Liver (tissue), 9 donors: ENCODE measurements around the gene CCM2L. TPM values are rescaled to one million over a fixed set of nuclear protein-coding genes. Genes with fewer than 3 reads are reported as not detected.
A peak's percentile ranks its signal among the peaks of the same experiment; 100 is the strongest.

Experiments used
- DNase-seq: peaks from one replicate; pipeline ENCODE4 v3.0.0-alpha.2; 2017; ENCODE audit warnings: low spot score
- H3K27ac ChIP-seq, 2 donors: one replicate each; pipeline ENCODE4 v1.7.0; 2013; ENCODE audit warnings: inconsistent platforms in 2 of 2, low read length in 2 of 2, control low read depth in 1 of 2, low read depth in 1 of 2, mild to moderate bottlenecking in 1 of 2
- H3K27me3 ChIP-seq, 4 donors: one replicate each; pipeline versions ENCODE4 v1.6.1 to v1.7.0; 2013; ENCODE audit warnings: low read length in 3 of 4, inconsistent platforms in 1 of 4, mild to moderate bottlenecking in 1 of 4, moderate library complexity in 1 of 4; ENCODE audit not compliant: control insufficient read depth in 4 of 4, insufficient read depth in 4 of 4
- H3K36me3 ChIP-seq, 4 donors: one replicate each; pipeline versions ENCODE4 v1.6.1 to v1.7.0; 2013; ENCODE audit warnings: low read length in 3 of 4, mild to moderate bottlenecking in 3 of 4, low read depth in 1 of 4, moderate library complexity in 1 of 4; ENCODE audit not compliant: control insufficient read depth in 4 of 4, insufficient read depth in 3 of 4
- H3K4me1 ChIP-seq, 4 donors: one replicate each; pipeline versions ENCODE4 v1.6.1 to v1.7.0; 2013; ENCODE audit warnings: low read length in 3 of 4, mild to moderate bottlenecking in 3 of 4, moderate library complexity in 1 of 4; ENCODE audit not compliant: control insufficient read depth in 4 of 4, insufficient read depth in 4 of 4
- H3K4me3 ChIP-seq, 3 donors: one replicate each; pipeline versions ENCODE4 v1.6.1 to v1.7.0; 2013; ENCODE audit warnings: low read length in 3 of 3, control low read depth in 1 of 3, low read depth in 1 of 3, mild to moderate bottlenecking in 1 of 3
- H3K9ac ChIP-seq, 2 donors: one replicate each; pipeline ENCODE4 v1.7.0; 2013; ENCODE audit warnings: low read length in 2 of 2, mild to moderate bottlenecking in 2 of 2, moderate library complexity in 2 of 2, control low read depth in 1 of 2, low read depth in 1 of 2
- H3K9me3 ChIP-seq, 4 donors: one replicate each; pipeline versions ENCODE4 v1.6.1 to v1.7.0; 2013; ENCODE audit warnings: low read length in 3 of 4; ENCODE audit not compliant: control insufficient read depth in 4 of 4
- CTCF ChIP-seq: fragments of 150-350 bp; IDR thresholded peaks from 2 replicates; pipeline ENCODE4 v1.5.1; 2017; ENCODE audit warnings: improper control_type of control experiment, low read depth, low read length; ENCODE audit not compliant: missing input control
- EGR1 ChIP-seq, 2 donors: IDR thresholded peaks; 2 replicates each; pipeline ENCODE4 v1.6.1; 2016 to 2018; ENCODE audit warnings: antibody characterized with exemption in 2 of 2, low read depth in 2 of 2
- FOXA2 ChIP-seq: IDR thresholded peaks from 2 replicates; pipeline ENCODE4 v1.6.1; 2016; ENCODE audit warnings: antibody characterized with exemption
- HNF4G ChIP-seq: IDR thresholded peaks from 2 replicates; pipeline ENCODE4 v1.6.1; 2016; ENCODE audit warnings: antibody characterized with exemption
- JUND ChIP-seq, 2 donors: IDR thresholded peaks; 2 replicates each; pipeline ENCODE4 v1.6.1; 2016; ENCODE audit warnings: antibody characterized with exemption in 2 of 2
- REST ChIP-seq: IDR thresholded peaks from 2 replicates; pipeline ENCODE4 v1.6.1; 2016; ENCODE audit warnings: antibody characterized with exemption, mild to moderate bottlenecking
- SP1 ChIP-seq: IDR thresholded peaks from 2 replicates; pipeline ENCODE4 v1.6.1; 2018; ENCODE audit warnings: antibody characterized with exemption, mild to moderate bottlenecking
- WGBS: extraction: QIAGEN DNeasy Blood & Tissue Kit; methylation state at CpG from one replicate; pipeline ENCODE4 v1.1.7; 2013; 5-methylcytosine and 5-hydroxymethylcytosine counted together
- polyA plus RNA-seq, 2 donors: library from polyadenylated mRNA; stranded (reverse) in 1 of 2; unstranded in 1 of 2; fragments of 200-250 nt in 1 of 2; fragments of >200 nt in 1 of 2; fragmentation: Nextera tagmentation in 1 of 2; extraction: Ambion mirVana in 1 of 2; gene quantifications; one replicate each; pipeline versions ENCODE4 v1.2.1 to v1.2.3, GENCODE V29; 2013 to 2015
- total RNA-seq, 2 donors: library from RNA; depleted of rRNA; stranded (reverse); fragments of >200 nt; gene quantifications; one replicate each; pipeline ENCODE4 v1.2.3, GENCODE V29; 2014
- TF ChIP-seq, protein P1 (sequence below): IDR thresholded peaks from 2 replicates; pipeline ENCODE4 v1.6.1; 2016; ENCODE audit warnings: antibody characterized with exemption
- donor health status: healthy.
- donor health status: healthy.
- donor health status: healthy.
- donor health status: healthy.
- donor health status: healthy.

CCM2L gene
- total and polyA plus RNA-seq, 4 donors, result 0.31 to 2.1 (median 1.2) TPM

- H3K27me3 ChIP-seq, result peaks cover 0 to 2% (median 0%) of the 10 kb centered on the region in 4 donors
Measured at GRCh38 chr20:32013326-32013725, 3.1 kb downstream of the CCM2L start.

GRCh38 chr20:32017711-32018251 lies 7.5 kb downstream of the CCM2L start:
- Histone ChIP-seq H3K27ac (no peak overlapping the region), H3K9ac (no peak overlapping the region), H3K4me1 (peaks cover 0 to 8% (median 4%) of the 10 kb centered on the region in 4 donors), H3K27me3 (peaks cover 0 to 11% (median under 1%) of the 10 kb centered on the region in 4 donors), H3K9me3 (no peaks in the 10 kb centered on the region), H3K4me3 (no peak overlapping the region), H3K36me3 (no peaks in the 10 kb centered on the region)
- no peak for DNase-seq
- WGBS, result 16% methylated on average over 26 of the region's 35 CpGs
- no peak for TF ChIP-seq REST
- TF ChIP-seq HNF4G, result no peak
- TF ChIP-seq CTCF, result peak; percentile 2
- TF ChIP-seq JUND (IDR thresholded peaks at IDR 0.05), result no peak
- TF ChIP-seq EGR1 (IDR thresholded peaks at IDR 0.05; ENCODE audit: low read depth in 2 of 2), result no peak
- TF ChIP-seq SP1, result no peak

More at GRCh38 chr20:32013326-32013725, 3.1 kb downstream of the CCM2L start:
- H3K36me3 ChIP-seq, result no peaks in the 10 kb centered on the region
- no peak overlapping the region for H3K9ac ChIP-seq
- H3K9me3 ChIP-seq, result no peaks in the 10 kb centered on the region
- H3K4me1 ChIP-seq, result peaks cover 0 to 3% (median under 1%) of the 10 kb centered on the region in 4 donors
- TF ChIP-seq, protein P1, sequence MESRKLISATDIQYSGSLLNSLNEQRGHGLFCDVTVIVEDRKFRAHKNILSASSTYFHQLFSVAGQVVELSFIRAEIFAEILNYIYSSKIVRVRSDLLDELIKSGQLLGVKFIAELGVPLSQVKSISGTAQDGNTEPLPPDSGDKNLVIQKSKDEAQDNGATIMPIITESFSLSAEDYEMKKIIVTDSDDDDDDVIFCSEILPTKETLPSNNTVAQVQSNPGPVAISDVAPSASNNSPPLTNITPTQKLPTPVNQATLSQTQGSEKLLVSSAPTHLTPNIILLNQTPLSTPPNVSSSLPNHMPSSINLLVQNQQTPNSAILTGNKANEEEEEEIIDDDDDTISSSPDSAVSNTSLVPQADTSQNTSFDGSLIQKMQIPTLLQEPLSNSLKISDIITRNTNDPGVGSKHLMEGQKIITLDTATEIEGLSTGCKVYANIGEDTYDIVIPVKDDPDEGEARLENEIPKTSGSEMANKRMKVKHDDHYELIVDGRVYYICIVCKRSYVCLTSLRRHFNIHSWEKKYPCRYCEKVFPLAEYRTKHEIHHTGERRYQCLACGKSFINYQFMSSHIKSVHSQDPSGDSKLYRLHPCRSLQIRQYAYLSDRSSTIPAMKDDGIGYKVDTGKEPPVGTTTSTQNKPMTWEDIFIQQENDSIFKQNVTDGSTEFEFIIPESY, result no peak
- TF ChIP-seq FOXA2 (no peak), JUND (IDR thresholded peaks at IDR 0.05) (no peak)
- 66% methylated on average over 7 of the region's 7 CpGs for WGBS
- H3K27ac ChIP-seq, result no peak overlapping the region
- no peak for DNase-seq
- H3K4me3 ChIP-seq, result no peak overlapping the region
